Parathyroid adenoma (tissue), 2 donors: Measurements from ENCODE around the gene KDM4B.

Experiments used
- H2AFZ ChIP-seq: fragments of 300-600 bp; sonication (generic); one replicate; pipeline ENCODE4 v1.7.0; 2017; ENCODE audit warnings: antibody characterized with exemption, mild to moderate bottlenecking
- H3K27ac ChIP-seq: fragments of 300-600 bp; sonication (generic); one replicate; pipeline ENCODE4 v1.7.0; 2017
- H3K27me3 ChIP-seq: fragments of 300-600 bp; sonication (generic); one replicate; pipeline ENCODE4 v1.7.0; 2017; ENCODE audit warnings: low read length; ENCODE audit not compliant: control insufficient read depth, insufficient read depth
- H3K36me3 ChIP-seq: fragments of 300-600 bp; sonication (generic); one replicate; pipeline ENCODE4 v1.7.0; 2017; ENCODE audit warnings: low read length; ENCODE audit not compliant: control insufficient read depth, insufficient read depth
- H3K4me1 ChIP-seq: fragments of 300-600 bp; sonication (generic); one replicate; pipeline ENCODE4 v1.7.0; 2017; ENCODE audit warnings: control low read depth
- H3K4me2 ChIP-seq: fragments of 300-600 bp; sonication (generic); one replicate; pipeline ENCODE4 v1.7.0; 2017; ENCODE audit warnings: low read length
- H3K4me3 ChIP-seq: fragments of 300-600 bp; sonication (generic); one replicate; pipeline ENCODE4 v1.7.0; 2017; ENCODE audit warnings: low read depth, low read length
- H3K79me2 ChIP-seq: fragments of 300-600 bp; sonication (generic); one replicate; pipeline ENCODE4 v1.7.0; 2017; ENCODE audit warnings: control low read depth
- H3K9ac ChIP-seq: fragments of 300-600 bp; sonication (generic); one replicate; pipeline ENCODE4 v1.7.0; 2017; ENCODE audit warnings: mild to moderate bottlenecking
- H3K9me3 ChIP-seq: fragments of 300-600 bp; sonication (generic); one replicate; pipeline ENCODE4 v1.7.0; 2017; ENCODE audit warnings: low read length; ENCODE audit not compliant: control insufficient read depth
- CTCF ChIP-seq: fragments of 300-600 bp; sonication (generic); IDR thresholded peaks from one replicate; pipeline ENCODE4 v1.7.0; 2017; ENCODE audit warnings: antibody characterized with exemption, mild to moderate bottlenecking
- donor health status: primary hyperparathyroidism.

KDM4B gene

GRCh38 chr19:5148794-5149190 lies 179.9 kb downstream of the KDM4B start:
- H3K36me3 ChIP-seq = no peaks in the 10 kb centered on the region

GRCh38 chr19:5149508-5149907 lies 180.6 kb downstream of the KDM4B start:
- Histone ChIP-seq H3K79me2 (no peaks in the 10 kb centered on the region), H3K36me3 (no peaks in the 10 kb centered on the region), H3K4me2 (no peak overlapping the region), H3K9ac (no peak overlapping the region), H2AFZ (no peak overlapping the region), H3K27me3 (no peaks in the 10 kb centered on the region), H3K4me3 (no peak overlapping the region), H3K4me1 (no peaks in the 10 kb centered on the region), H3K27ac (no peak overlapping the region), H3K9me3 (no peaks in the 10 kb centered on the region)
- no peak for TF ChIP-seq CTCF

More at GRCh38 chr19:5148794-5149190, 179.9 kb downstream of the KDM4B start:
- H3K4me2 ChIP-seq = no peak overlapping the region
- H2AFZ ChIP-seq = no peak overlapping the region
- H3K9me3 ChIP-seq = no peaks in the 10 kb centered on the region
- no peaks in the 10 kb centered on the region for H3K4me1 ChIP-seq
- no peak overlapping the region for H3K4me3 ChIP-seq
- no peaks in the 10 kb centered on the region for H3K79me2 ChIP-seq
- no peak for TF ChIP-seq CTCF
- H3K27me3 ChIP-seq = no peaks in the 10 kb centered on the region
- H3K27ac ChIP-seq = no peak overlapping the region
- no peak overlapping the region for H3K9ac ChIP-seq

GRCh38 chr19:5149932-5150901 lies 181.3 kb downstream of the KDM4B start:
- H3K4me3 ChIP-seq = no peak overlapping the region
- no peaks in the 10 kb centered on the region for H3K36me3 ChIP-seq

GRCh38 chr19:5150902-5151741 lies 182.2 kb downstream of the KDM4B start:
- Histone ChIP-seq H3K27ac (no peak overlapping the region), H3K27me3 (no peaks in the 10 kb centered on the region), H3K79me2 (no peaks in the 10 kb centered on the region), H3K4me1 (no peaks in the 10 kb centered on the region), H3K4me3 (no peak overlapping the region), H3K4me2 (no peak overlapping the region), H3K9ac (no peak overlapping the region), H2AFZ (no peak overlapping the region), H3K9me3 (no peaks in the 10 kb centered on the region), H3K36me3 (no peaks in the 10 kb centered on the region)
- no peak for TF ChIP-seq CTCF

More at GRCh38 chr19:5149932-5150901, 181.3 kb downstream of the KDM4B start:
- H3K79me2 ChIP-seq = no peaks in the 10 kb centered on the region
- no peak for TF ChIP-seq CTCF
- no peak overlapping the region for H3K27ac ChIP-seq
- no peak overlapping the region for H3K4me2 ChIP-seq
- no peaks in the 10 kb centered on the region for H3K27me3 ChIP-seq
- no peaks in the 10 kb centered on the region for H3K4me1 ChIP-seq
- H2AFZ ChIP-seq = no peak overlapping the region
- no peak overlapping the region for H3K9ac ChIP-seq
- no peaks in the 10 kb centered on the region for H3K9me3 ChIP-seq
